ENCODE results near the gene YY1AP1.
"Not testable (repeated sequence)": the region's sequence is repeated elsewhere in the genome, so short reads cannot be mapped to it uniquely, and the experiment has no call there.

Gene YY1AP1

DNA sequence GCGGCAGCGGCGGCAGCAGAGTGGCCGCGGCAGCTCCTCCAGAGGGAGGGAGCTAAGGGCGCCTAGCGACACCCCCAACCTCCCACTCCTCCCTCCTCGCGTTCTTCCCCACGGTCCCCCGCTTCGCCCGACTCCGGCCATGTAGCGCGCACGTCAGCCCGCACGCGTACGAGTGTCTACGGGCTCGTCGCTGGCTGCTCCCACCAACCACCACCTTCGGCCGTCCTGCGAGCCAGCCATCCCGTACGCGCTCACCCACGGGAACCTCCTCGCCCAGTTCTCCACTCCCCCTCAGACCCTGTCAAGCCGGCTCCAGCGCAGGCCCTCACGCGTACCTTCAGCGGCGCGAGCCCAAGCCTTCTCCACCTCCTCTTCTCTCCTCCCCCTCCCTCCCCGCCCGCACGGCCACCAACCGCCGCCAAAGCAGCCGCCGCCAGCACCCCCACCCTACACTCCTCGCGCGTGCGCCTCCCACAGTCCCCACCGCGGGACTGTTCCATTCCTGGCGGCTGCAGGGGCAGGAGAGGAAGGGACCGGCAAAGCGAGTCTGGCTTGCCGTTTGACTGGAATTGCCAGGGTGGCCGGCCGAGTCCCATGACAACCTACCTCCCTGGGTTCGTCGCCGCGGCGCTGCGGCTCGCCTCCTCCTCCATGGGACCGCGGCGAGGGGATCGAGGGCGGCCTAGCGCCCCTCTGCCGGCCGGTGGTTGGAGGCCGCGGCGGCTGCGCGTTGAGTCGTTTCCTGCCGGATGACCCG lies at the start of gene YY1AP1:
TSS of gene YY1AP1 (minus strand) at position 451 of the 757 bp plus-strand sequence. CDS start 8,338 bp downstream, outside the sequence.
- TF ChIP-seq POLR2A (IDR thresholded peaks at IDR 0.05; ENCODE audit: extremely low read depth, insufficient read length) (peak; percentile 39), MAX (IDR thresholded peaks at IDR 0.05; ENCODE audit: low read depth, low read length) (peak; percentile 15; the same call in 1 of the 2 replicates), MYC (IDR thresholded peaks at IDR 0.05; ENCODE audit: low read depth, low read length) (peak; percentile 23; the same call in 1 of the 2 replicates), CTCF (IDR thresholded peaks at IDR 0.05; ENCODE audit: low read depth, low read length) (no peak)
- peak; percentile 93 for DNase-seq (ENCODE audit: low read depth)
- peak within 1 kb of the TSS; percentile 91 for H3K4me3 ChIP-seq (ENCODE audit: low read depth, low read length)

DNA sequence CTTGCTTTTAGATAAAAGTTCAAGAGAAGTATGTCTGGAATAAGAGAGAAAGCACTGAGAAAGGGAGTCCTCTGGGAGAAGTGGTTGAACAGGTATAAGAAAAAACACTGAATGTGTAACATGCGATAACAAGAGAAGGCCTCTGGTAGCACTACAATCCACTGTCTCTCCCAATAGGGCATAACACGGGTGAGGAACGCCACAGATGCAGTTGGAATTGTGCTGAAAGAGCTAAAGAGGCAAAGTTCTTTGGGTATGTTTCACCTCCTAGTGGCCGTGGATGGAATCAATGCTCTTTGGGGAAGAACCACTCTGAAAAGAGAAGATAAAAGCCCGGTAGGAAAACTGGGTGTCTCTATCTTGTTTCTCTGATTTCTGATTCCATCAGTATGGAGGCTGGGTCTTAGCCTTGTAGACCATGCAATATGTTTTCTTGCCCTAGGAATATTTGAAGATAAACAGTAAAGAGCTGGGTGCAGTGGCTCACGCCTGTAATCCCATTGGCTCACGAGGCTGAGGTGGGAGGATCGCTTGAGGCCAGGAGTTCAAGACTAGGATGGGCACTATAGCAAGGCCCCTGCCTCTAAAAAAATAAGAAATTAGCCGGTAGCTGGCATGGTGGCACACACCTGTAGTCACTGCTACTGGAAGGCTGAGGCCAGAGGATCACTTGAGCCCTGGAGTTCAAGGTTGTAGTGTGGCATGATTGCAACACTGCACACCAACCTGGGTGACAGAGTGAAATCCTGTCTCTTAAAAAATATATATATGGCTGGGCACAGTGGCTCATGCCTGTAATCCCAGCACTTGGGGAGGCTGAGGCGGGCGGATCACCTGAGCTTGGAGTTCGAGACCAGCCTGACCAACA lies 40.7 kb upstream of the YY1AP1 start:
- TF ChIP-seq POLR2A (IDR thresholded peaks at IDR 0.05; ENCODE audit: extremely low read depth, insufficient read length), result no peak
- TF ChIP-seq CTCF (IDR thresholded peaks at IDR 0.05; ENCODE audit: low read depth, low read length), result peak; percentile 75
- H3K4me3 ChIP-seq (ENCODE audit: low read depth, low read length), result no peak overlapping the region
- peak; percentile 42 for DNase-seq (ENCODE audit: low read depth)

GRCh38 chr1:155725142-155725541 lies 36.6 kb upstream of the YY1AP1 start:
- no peak overlapping the region for H3K4me3 ChIP-seq (ENCODE audit: low read depth, low read length)
- TF ChIP-seq POLR2A (IDR thresholded peaks at IDR 0.05; ENCODE audit: extremely low read depth, insufficient read length), result no peak
- no peak for TF ChIP-seq MYC (IDR thresholded peaks at IDR 0.05; ENCODE audit: low read depth, low read length)
- TF ChIP-seq CTCF (IDR thresholded peaks at IDR 0.05; ENCODE audit: low read depth, low read length), result no peak
- TF ChIP-seq MAX (IDR thresholded peaks at IDR 0.05; ENCODE audit: low read depth, low read length), result no peak
- DNase-seq (ENCODE audit: low read depth), result no peak

GRCh38 chr1:155719703-155720102 lies 31.1 kb upstream of the YY1AP1 start:
- no peak for TF ChIP-seq CTCF (IDR thresholded peaks at IDR 0.05; ENCODE audit: low read depth, low read length)
- no peak for TF ChIP-seq MAX (IDR thresholded peaks at IDR 0.05; ENCODE audit: low read depth, low read length)
- no peak for TF ChIP-seq MYC (IDR thresholded peaks at IDR 0.05; ENCODE audit: low read depth, low read length)
- TF ChIP-seq POLR2A (IDR thresholded peaks at IDR 0.05; ENCODE audit: extremely low read depth, insufficient read length), result no peak
- DNase-seq (ENCODE audit: low read depth), result no peak
- no peak overlapping the region for H3K4me3 ChIP-seq (ENCODE audit: low read depth, low read length)

DNA sequence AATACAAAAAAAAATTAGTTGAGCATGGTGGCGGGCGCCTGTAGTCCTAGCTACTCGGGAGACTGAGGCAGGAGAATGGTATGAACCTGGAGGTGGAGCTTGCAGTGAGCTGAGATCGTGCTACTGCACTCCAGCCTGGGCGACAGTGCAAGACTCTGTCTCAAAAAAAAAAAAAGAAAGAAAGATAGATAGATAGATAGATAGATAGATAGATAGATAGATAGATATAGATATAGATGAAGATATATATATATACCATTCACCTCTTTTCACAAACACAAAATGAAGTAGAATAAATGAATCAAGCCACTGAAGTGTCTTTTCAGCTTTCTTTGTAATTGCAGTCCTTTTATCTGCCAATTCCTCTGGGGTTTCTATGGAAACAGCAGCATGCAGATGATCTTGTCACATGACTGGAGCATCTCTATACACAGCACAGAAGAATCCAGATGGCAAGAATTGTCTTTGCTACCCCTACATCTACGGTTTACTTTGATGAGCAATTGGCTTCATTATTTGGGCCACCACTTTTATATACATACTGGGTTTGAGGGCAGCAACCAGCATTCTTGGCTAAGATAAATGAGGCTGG lies 30.0 kb upstream of the YY1AP1 start:
- DNase-seq (ENCODE audit: low read depth); H3K4me3 ChIP-seq (ENCODE audit: low read depth, low read length): not testable (repeated sequence)

DNA sequence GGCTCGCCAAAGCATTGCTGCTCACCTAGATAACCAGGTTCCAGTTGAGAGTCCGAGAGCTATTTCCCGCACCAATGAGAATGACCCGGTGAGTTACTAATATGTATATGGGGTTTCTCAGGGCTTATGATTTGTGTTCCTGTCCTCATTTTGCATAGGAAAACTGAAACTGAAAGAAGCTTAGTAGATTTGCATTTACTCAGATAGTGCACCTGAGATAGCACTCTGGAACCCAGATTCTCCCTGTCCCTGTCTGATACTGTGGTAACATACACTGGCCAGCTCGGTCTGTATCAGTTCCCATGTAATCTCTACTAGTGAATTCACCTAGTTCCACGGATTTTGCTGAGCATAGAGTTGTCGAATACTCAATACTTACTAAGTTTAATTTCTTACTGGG lies 28.5 kb upstream of the YY1AP1 start:
- H3K4me3 ChIP-seq (ENCODE audit: low read depth, low read length), result no peak overlapping the region
- TF ChIP-seq MAX (IDR thresholded peaks at IDR 0.05; ENCODE audit: low read depth, low read length), result no peak
- DNase-seq (ENCODE audit: low read depth), result no peak
